CD14-positive monocyte (primary cell): ENCODE data around the gene GPLD1. TPM values are rescaled to one million over a fixed set of nuclear protein-coding genes. Genes with fewer than 3 reads are reported as not detected.

Source experiments
- DNase-seq, 3 donors: peaks; one replicate each; pipeline ENCODE4 v3.0.0-alpha.2; 2011 to 2022
- H2AFZ ChIP-seq: 2 replicates; pipeline ENCODE4 v1.6.0; 2012; ENCODE audit warnings: mild to moderate bottlenecking, low read depth, low read length, inconsistent platforms; ENCODE audit not compliant: insufficient read depth, poor library complexity, severe bottlenecking
- H3K27ac ChIP-seq, 2 donors: 1 replicate in 1 of 2; 2 replicates in 1 of 2; pipeline ENCODE4 v1.5.1; 2012 to 2013; ENCODE audit warnings: low read length in 2 of 2, control low read depth in 1 of 2, inconsistent platforms in 1 of 2, low read depth in 1 of 2, mild to moderate bottlenecking in 1 of 2
- H3K27me3 ChIP-seq, 2 donors: one replicate each; pipeline versions ENCODE4 v1.6.0 to v1.6.1; 2011 to 2013; ENCODE audit warnings: low read length in 2 of 2; ENCODE audit not compliant: control insufficient read depth in 2 of 2, insufficient read depth in 2 of 2
- H3K36me3 ChIP-seq, 2 donors: replicated peaks in 1 of 2; 1 replicate in 1 of 2; 2 replicates in 1 of 2; pipeline versions ENCODE4 v1.5.1 to v1.6.1; 2012 to 2013; ENCODE audit warnings: low read length in 2 of 2, control low read depth in 1 of 2, inconsistent platforms in 1 of 2, mild to moderate bottlenecking in 1 of 2; ENCODE audit not compliant: insufficient read depth in 2 of 2, control insufficient read depth in 1 of 2
- H3K4me1 ChIP-seq, 2 donors: 1 replicate in 1 of 2; 2 replicates in 1 of 2; pipeline versions ENCODE4 v1.5.1 to v1.6.1; 2012 to 2013; ENCODE audit warnings: low read length in 2 of 2, control low read depth in 1 of 2, inconsistent platforms in 1 of 2, mild to moderate bottlenecking in 1 of 2, moderate library complexity in 1 of 2; ENCODE audit not compliant: insufficient read depth in 2 of 2, control insufficient read depth in 1 of 2
- H3K4me2 ChIP-seq: replicated peaks from 2 replicates; pipeline ENCODE3; 2012; ENCODE audit warnings: low read length, moderate library complexity, mild to moderate bottlenecking; ENCODE audit not compliant: poor library complexity, severe bottlenecking; ENCODE audit errors: extremely low read depth
- H3K4me3 ChIP-seq, 3 experiments: fragments of 200-600 bp in 1 of 3; sonication (generic) in 1 of 3; replicated peaks in 1 of 3; 1 replicate in 2 of 3; 2 replicates in 1 of 3; pipeline ENCODE4 v1.5.1; 2011 to 2013; ENCODE audit warnings: low read length in 3 of 3, mild to moderate bottlenecking in 3 of 3, control low read depth in 2 of 3, low read depth in 2 of 3, inconsistent platforms in 1 of 3, moderate library complexity in 1 of 3
- H3K79me2 ChIP-seq: 2 replicates; pipeline ENCODE4 v1.6.0; 2012; ENCODE audit warnings: mild to moderate bottlenecking, control low read depth, inconsistent platforms, low read length, moderate library complexity; ENCODE audit not compliant: insufficient read depth
- H3K9ac ChIP-seq: 2 replicates; pipeline ENCODE4 v1.6.0; 2017; ENCODE audit warnings: low read length, mild to moderate bottlenecking; ENCODE audit not compliant: insufficient read depth, poor library complexity, severe bottlenecking
- H3K9me3 ChIP-seq, 2 donors: replicated peaks in 1 of 2; 1 replicate in 1 of 2; 2 replicates in 1 of 2; pipeline versions ENCODE4 v1.5.1 to v1.6.1; 2012 to 2013; ENCODE audit warnings: low read length in 2 of 2, control low read depth in 1 of 2; ENCODE audit not compliant: control insufficient read depth in 1 of 2, insufficient read depth in 1 of 2
- H4K20me1 ChIP-seq: 2 replicates; pipeline ENCODE4 v1.6.0; 2012; ENCODE audit warnings: mild to moderate bottlenecking, low read length, control low read depth, moderate library complexity; ENCODE audit not compliant: insufficient read depth
- H3K27ac Mint-ChIP-seq, 7 donors: one replicate each; pipeline ENCODE4 v1.8.0; 2020; ENCODE audit warnings: mild to moderate bottlenecking in 7 of 7, mixed read lengths in 7 of 7, moderate library complexity in 6 of 7, inconsistent platforms in 2 of 7
- H3K27me3 Mint-ChIP-seq, 3 donors: one replicate each; pipeline ENCODE4 v1.8.0; 2021 to 2022; ENCODE audit warnings: low read depth in 3 of 3, mild to moderate bottlenecking in 3 of 3, mixed read lengths in 3 of 3, moderate library complexity in 3 of 3, inconsistent platforms in 1 of 3
- H3K36me3 Mint-ChIP-seq, 2 donors: one replicate each; pipeline ENCODE4 v1.8.0; 2020; ENCODE audit warnings: mixed read lengths in 2 of 2, inconsistent platforms in 1 of 2, mild to moderate bottlenecking in 1 of 2
- H3K4me1 Mint-ChIP-seq: one replicate; pipeline ENCODE4 v1.8.0; 2020; ENCODE audit warnings: mild to moderate bottlenecking, mixed read lengths
- H3K4me3 Mint-ChIP-seq, 2 donors: one replicate each; pipeline ENCODE4 v1.8.0; 2020; ENCODE audit warnings: mild to moderate bottlenecking in 2 of 2, mixed read lengths in 2 of 2, moderate library complexity in 1 of 2
- H3K9me3 Mint-ChIP-seq, 7 donors: one replicate each; pipeline ENCODE4 v1.8.0; 2020 to 2022; ENCODE audit warnings: mixed read lengths in 7 of 7, mild to moderate bottlenecking in 6 of 7, moderate library complexity in 6 of 7, inconsistent platforms in 2 of 7
- CTCF ChIP-seq: fragments of 200-600 bp; IDR thresholded peaks from one replicate; pipeline ENCODE4 v1.8.0; 2022; ENCODE audit warnings: antibody characterized with exemption, mild to moderate bottlenecking
- WGBS: methylation state at CpG from one replicate; pipeline ENCODE4 v1.1.5; 2013; ENCODE audit warnings: missing lambda C conversion rate; ENCODE audit not compliant: insufficient coverage; 5-methylcytosine and 5-hydroxymethylcytosine counted together
- intact Hi-C, 2 donors: fragments of 100-400 bp; cut with micrococcal nuclease; formaldehyde crosslinking; loops; one replicate each; pipeline versions ENCODE4 v1.15.0 to v1.15.1; 2023
- polyA plus RNA-seq, 3 donors: library from polyadenylated mRNA; depleted of rRNA in 1 of 3; unstranded in 2 of 3; stranded (reverse) in 1 of 3; fragments of 300-500 nt in 2 of 3; fragments of >200 nt in 1 of 3; fragmentation: Illumina TruSeq in 2 of 3; gene quantifications; 1 replicate in 2 of 3; 2 replicates in 1 of 3; pipeline ENCODE4 v1.2.3, GENCODE V29; 2012 to 2021

Gene GPLD1
- polyA plus RNA-seq, 3 donors = not detected

GRCh38 chr6:24408719-24409410, 80.5 kb downstream of the GPLD1 start:
- Mint-ChIP-seq H3K27ac (peak overlapping the region in 1 of 7 donors; percentile 23), H3K4me3 (no peak overlapping the region), H3K9me3 (no peaks in the 10 kb centered on the region), H3K27me3 (peaks cover 0 to 2% (median 0%) of the 10 kb centered on the region in 3 donors), H3K36me3 (peaks cover 44 to 69% of the 10 kb centered on the region in 2 donors), H3K4me1 (peaks cover 9% of the 10 kb centered on the region)
- Histone ChIP-seq H3K27ac (no peak overlapping the region), H3K9ac (no peak overlapping the region), H3K27me3 (no peaks in the 10 kb centered on the region), H3K4me1 (peaks cover 4 to 8% of the 10 kb centered on the region in 2 donors), H3K36me3 (peaks cover 53 to 87% of the 10 kb centered on the region in 2 donors), H2AFZ (no peak overlapping the region), H3K79me2 (peaks cover 34% of the 10 kb centered on the region), H3K4me2 (no peak overlapping the region), H3K9me3 (no peaks in the 10 kb centered on the region), H3K4me3 (no peak overlapping the region), H4K20me1 (peaks cover 25% of the 10 kb centered on the region)
- WGBS = 100% methylated on average over 1 of the region's 2 CpGs
- TF ChIP-seq CTCF = no peak
- no peak for DNase-seq
- intact Hi-C loops = no loop called here

GRCh38 chr6:24405262-24405661, 84.1 kb downstream of the GPLD1 start:
- H3K4me3 Mint-ChIP-seq = no peak overlapping the region
- H3K27ac ChIP-seq = no peak overlapping the region
- no peak overlapping the region for H3K4me2 ChIP-seq
- H3K4me3 ChIP-seq = no peak overlapping the region
- DNase-seq = no peak
- no peak overlapping the region for H2AFZ ChIP-seq
- H3K27me3 ChIP-seq = no peaks in the 10 kb centered on the region
- peak overlapping the region in 1 of 7 donors; percentile 52 for H3K27ac Mint-ChIP-seq
- H3K4me1 ChIP-seq = peaks cover 9 to 21% of the 10 kb centered on the region in 2 donors
- H3K9ac ChIP-seq = no peak overlapping the region
- H4K20me1 ChIP-seq = peaks cover 29% of the 10 kb centered on the region
- WGBS = 100% methylated on average over 4 of the region's 5 CpGs
- peaks cover 4 to 7% (median 7%) of the 10 kb centered on the region in 3 donors for H3K27me3 Mint-ChIP-seq
- H3K36me3 ChIP-seq = peaks cover 31 to 52% of the 10 kb centered on the region in 2 donors
- intact Hi-C loops = no loop called here
- H3K9me3 ChIP-seq = no peaks in the 10 kb centered on the region
- no peak for TF ChIP-seq CTCF
- H3K79me2 ChIP-seq = peaks cover 48% of the 10 kb centered on the region
- peaks cover 20 to 37% of the 10 kb centered on the region in 2 donors for H3K36me3 Mint-ChIP-seq
- H3K9me3 Mint-ChIP-seq = no peaks in the 10 kb centered on the region
- peaks cover 26% of the 10 kb centered on the region for H3K4me1 Mint-ChIP-seq
